Parathyroid adenoma (tissue), 2 donors: ENCODE measurements around the gene ABHD4.

Experiments
- H2AFZ ChIP-seq: fragments of 300-600 bp; sonication (generic); one replicate; pipeline ENCODE4 v1.7.0; 2017; ENCODE audit warnings: antibody characterized with exemption, mild to moderate bottlenecking
- H3K27ac ChIP-seq: fragments of 300-600 bp; sonication (generic); one replicate; pipeline ENCODE4 v1.7.0; 2017
- H3K27me3 ChIP-seq: fragments of 300-600 bp; sonication (generic); one replicate; pipeline ENCODE4 v1.7.0; 2017; ENCODE audit warnings: low read length; ENCODE audit not compliant: control insufficient read depth, insufficient read depth
- H3K36me3 ChIP-seq: fragments of 300-600 bp; sonication (generic); one replicate; pipeline ENCODE4 v1.7.0; 2017; ENCODE audit warnings: low read length; ENCODE audit not compliant: control insufficient read depth, insufficient read depth
- H3K4me1 ChIP-seq: fragments of 300-600 bp; sonication (generic); one replicate; pipeline ENCODE4 v1.7.0; 2017; ENCODE audit warnings: control low read depth
- H3K4me2 ChIP-seq: fragments of 300-600 bp; sonication (generic); one replicate; pipeline ENCODE4 v1.7.0; 2017; ENCODE audit warnings: low read length
- H3K4me3 ChIP-seq: fragments of 300-600 bp; sonication (generic); one replicate; pipeline ENCODE4 v1.7.0; 2017; ENCODE audit warnings: low read depth, low read length
- H3K79me2 ChIP-seq: fragments of 300-600 bp; sonication (generic); one replicate; pipeline ENCODE4 v1.7.0; 2017; ENCODE audit warnings: control low read depth
- H3K9ac ChIP-seq: fragments of 300-600 bp; sonication (generic); one replicate; pipeline ENCODE4 v1.7.0; 2017; ENCODE audit warnings: mild to moderate bottlenecking
- H3K9me3 ChIP-seq: fragments of 300-600 bp; sonication (generic); one replicate; pipeline ENCODE4 v1.7.0; 2017; ENCODE audit warnings: low read length; ENCODE audit not compliant: control insufficient read depth
- TF ChIP-seq, protein P1 (sequence below): fragments of 300-600 bp; sonication (generic); IDR thresholded peaks from one replicate; pipeline ENCODE4 v1.7.0; 2017; ENCODE audit warnings: antibody characterized with exemption, mild to moderate bottlenecking
- donor health status: primary hyperparathyroidism.

Gene ABHD4, protein sequence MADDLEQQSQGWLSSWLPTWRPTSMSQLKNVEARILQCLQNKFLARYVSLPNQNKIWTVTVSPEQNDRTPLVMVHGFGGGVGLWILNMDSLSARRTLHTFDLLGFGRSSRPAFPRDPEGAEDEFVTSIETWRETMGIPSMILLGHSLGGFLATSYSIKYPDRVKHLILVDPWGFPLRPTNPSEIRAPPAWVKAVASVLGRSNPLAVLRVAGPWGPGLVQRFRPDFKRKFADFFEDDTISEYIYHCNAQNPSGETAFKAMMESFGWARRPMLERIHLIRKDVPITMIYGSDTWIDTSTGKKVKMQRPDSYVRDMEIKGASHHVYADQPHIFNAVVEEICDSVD

GRCh38 chr14:22598099-22598895 lies at the start of gene ABHD4:
Gene ABHD4 (plus strand): TSS chr14:22598300. CDS start chr14:22598307, 7 bp downstream.
- H3K9ac ChIP-seq = peak within 1 kb of the TSS; percentile 25
- H3K27ac ChIP-seq = peak within 1 kb of the TSS; percentile 77
- no peaks in the 10 kb centered on the region for H3K9me3 ChIP-seq
- no peaks in the 10 kb centered on the region for H3K36me3 ChIP-seq
- peak within 1 kb of the TSS; percentile 98 for H2AFZ ChIP-seq
- H3K27me3 ChIP-seq = no peaks in the 10 kb centered on the region
- H3K4me3 ChIP-seq = peak within 1 kb of the TSS; percentile 89
- peaks cover 17% of the 10 kb centered on the region for H3K4me1 ChIP-seq
- TF ChIP-seq, protein P1, sequence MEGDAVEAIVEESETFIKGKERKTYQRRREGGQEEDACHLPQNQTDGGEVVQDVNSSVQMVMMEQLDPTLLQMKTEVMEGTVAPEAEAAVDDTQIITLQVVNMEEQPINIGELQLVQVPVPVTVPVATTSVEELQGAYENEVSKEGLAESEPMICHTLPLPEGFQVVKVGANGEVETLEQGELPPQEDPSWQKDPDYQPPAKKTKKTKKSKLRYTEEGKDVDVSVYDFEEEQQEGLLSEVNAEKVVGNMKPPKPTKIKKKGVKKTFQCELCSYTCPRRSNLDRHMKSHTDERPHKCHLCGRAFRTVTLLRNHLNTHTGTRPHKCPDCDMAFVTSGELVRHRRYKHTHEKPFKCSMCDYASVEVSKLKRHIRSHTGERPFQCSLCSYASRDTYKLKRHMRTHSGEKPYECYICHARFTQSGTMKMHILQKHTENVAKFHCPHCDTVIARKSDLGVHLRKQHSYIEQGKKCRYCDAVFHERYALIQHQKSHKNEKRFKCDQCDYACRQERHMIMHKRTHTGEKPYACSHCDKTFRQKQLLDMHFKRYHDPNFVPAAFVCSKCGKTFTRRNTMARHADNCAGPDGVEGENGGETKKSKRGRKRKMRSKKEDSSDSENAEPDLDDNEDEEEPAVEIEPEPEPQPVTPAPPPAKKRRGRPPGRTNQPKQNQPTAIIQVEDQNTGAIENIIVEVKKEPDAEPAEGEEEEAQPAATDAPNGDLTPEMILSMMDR = no peak
- H3K4me2 ChIP-seq = peak within 1 kb of the TSS; percentile 88
- H3K79me2 ChIP-seq = no peaks in the 10 kb centered on the region

GRCh38 chr14:22549324-22549962 lies 48.7 kb upstream of the ABHD4 start:
- Histone ChIP-seq H3K9me3 (no peaks in the 10 kb centered on the region), H3K9ac (no peak overlapping the region), H3K36me3 (no peaks in the 10 kb centered on the region), H3K4me3 (no peak overlapping the region), H3K27ac (no peak overlapping the region), H3K4me2 (no peak overlapping the region), H3K79me2 (no peaks in the 10 kb centered on the region), H3K4me1 (no peaks in the 10 kb centered on the region), H2AFZ (no peak overlapping the region), H3K27me3 (no peaks in the 10 kb centered on the region)
- TF ChIP-seq, protein P1 = no peak

- Histone ChIP-seq H3K4me1 (no peaks in the 10 kb centered on the region), H3K79me2 (no peaks in the 10 kb centered on the region), H2AFZ (no peak overlapping the region), H3K27me3 (no peaks in the 10 kb centered on the region), H3K36me3 (no peaks in the 10 kb centered on the region), H3K9ac (no peak overlapping the region), H3K9me3 (no peaks in the 10 kb centered on the region), H3K27ac (no peak overlapping the region), H3K4me2 (no peak overlapping the region), H3K4me3 (no peak overlapping the region)
- TF ChIP-seq, protein P1 = no peak
Measured at GRCh38 chr14:22549981-22550673, 48.0 kb upstream of the ABHD4 start.

DNA sequence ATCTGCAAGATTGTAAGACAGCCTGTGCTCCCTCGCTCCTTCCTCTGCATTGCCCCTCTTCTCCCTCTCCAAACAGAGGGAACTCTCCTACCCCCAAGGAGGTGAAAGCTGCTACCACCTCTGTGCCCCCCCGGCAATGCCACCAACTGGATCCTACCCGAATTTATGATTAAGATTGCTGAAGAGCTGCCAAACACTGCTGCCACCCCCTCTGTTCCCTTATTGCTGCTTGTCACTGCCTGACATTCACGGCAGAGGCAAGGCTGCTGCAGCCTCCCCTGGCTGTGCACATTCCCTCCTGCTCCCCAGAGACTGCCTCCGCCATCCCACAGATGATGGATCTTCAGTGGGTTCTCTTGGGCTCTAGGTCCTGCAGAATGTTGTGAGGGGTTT lies 46.5 kb upstream of the ABHD4 start:
- Histone ChIP-seq H3K27ac (no peak overlapping the region), H3K4me3 (no peak overlapping the region), H3K36me3 (no peaks in the 10 kb centered on the region), H3K4me2 (no peak overlapping the region), H3K79me2 (no peaks in the 10 kb centered on the region), H3K9ac (no peak overlapping the region), H3K4me1 (no peaks in the 10 kb centered on the region), H2AFZ (no peak overlapping the region), H3K9me3 (no peaks in the 10 kb centered on the region), H3K27me3 (no peaks in the 10 kb centered on the region)
- TF ChIP-seq, protein P1 = no peak
